SK-N-SH (cell line): ENCODE results near the gene GLCE. TPM values are rescaled to one million over a fixed set of nuclear protein-coding genes. Genes with fewer than 3 reads are reported as not detected.

Experiments used
- CTCF ChIA-PET: fragments of 300-600, 350-600 bp; formaldehyde crosslinking; extraction: SDS; loops from one replicate; lab custom pipeline; 2021; lab: Yijun Ruan, JAX
- POLR2A ChIA-PET: fragments of 350-600 bp; sonication (Branson Sonifier 250); formaldehyde crosslinking; extraction: SDS; loops from one replicate; lab custom pipeline; 2020; ENCODE audit warnings: antibody characterized with exemption, inconsistent platforms; lab: Yijun Ruan, JAX
- DNase-seq: peaks from one replicate; pipeline ENCODE4 v3.0.0; 2012
- H2AFZ ChIP-seq: fragments of 200-600 bp; sonication (generic); 2 replicates; pipeline ENCODE4 v1.8.1; 2016; ENCODE audit warnings: antibody characterized with exemption, mild to moderate bottlenecking, low read depth
- H3F3A ChIP-seq: fragments of 200-600 bp; sonication (generic); replicated peaks from 2 replicates; pipeline ENCODE3; 2016; ENCODE audit warnings: antibody characterized with exemption, mild to moderate bottlenecking; ENCODE audit not compliant: insufficient read depth
- H3K27ac ChIP-seq, 2 experiments: fragments of 200-500 bp in 1 of 2; fragments of 200-600 bp in 1 of 2; sonication (Bioruptor generic) in 1 of 2; sonication (generic), shearing (Covaris generic) in 1 of 2; 2 replicates each; pipeline versions ENCODE4 v1.5.1 to v1.6.1; 2014 to 2016; ENCODE audit warnings: low read depth in 2 of 2, inconsistent platforms in 1 of 2, low read length in 1 of 2, mild to moderate bottlenecking in 1 of 2, mixed read lengths in 1 of 2
- H3K27me3 ChIP-seq: fragments of 200-600 bp; sonication (generic), shearing (Covaris generic); 2 replicates; pipeline ENCODE4 v1.6.1; 2016; ENCODE audit warnings: mixed run types; ENCODE audit not compliant: insufficient read depth
- H3K36me3 ChIP-seq, 2 experiments: fragments of 200-500 bp in 1 of 2; fragments of 200-600 bp in 1 of 2; sonication (Bioruptor generic) in 1 of 2; sonication (generic) in 1 of 2; replicated peaks in 1 of 2; 2 replicates each; pipeline versions ENCODE3 to v1.5.1; 2014 to 2016; ENCODE audit warnings: low read length in 1 of 2, mild to moderate bottlenecking in 1 of 2; ENCODE audit not compliant: insufficient read depth in 2 of 2, control insufficient read depth in 1 of 2
- H3K4me1 ChIP-seq, 2 experiments: fragments of 200-500 bp in 1 of 2; fragments of 200-600 bp in 1 of 2; sonication (Bioruptor generic) in 1 of 2; sonication (generic), shearing (Covaris generic) in 1 of 2; 2 replicates each; pipeline versions ENCODE4 v1.5.1 to v1.6.1; 2014 to 2016; ENCODE audit warnings: low read depth in 1 of 2, low read length in 1 of 2, mixed run types in 1 of 2; ENCODE audit not compliant: insufficient read depth in 2 of 2, control insufficient read depth in 1 of 2
- H3K4me2 ChIP-seq: fragments of 200-600 bp; sonication (generic), shearing (Covaris generic); 2 replicates; pipeline ENCODE4 v1.6.1; 2017; ENCODE audit warnings: mixed run types
- H3K4me3 ChIP-seq, 2 experiments: fragments of 200-500 bp in 1 of 2; fragments of 200-600 bp in 1 of 2; sonication (Bioruptor generic) in 1 of 2; sonication (generic), shearing (Covaris generic) in 1 of 2; 2 replicates each; pipeline versions ENCODE4 v1.5.1 to v1.8.1; 2014 to 2016; ENCODE audit warnings: low read depth in 2 of 2, inconsistent platforms in 1 of 2, low read length in 1 of 2, mild to moderate bottlenecking in 1 of 2, mixed read lengths in 1 of 2, moderate library complexity in 1 of 2
- H3K79me2 ChIP-seq: fragments of 200-600 bp; sonication (generic); 2 replicates; pipeline ENCODE4 v1.8.1; 2017; ENCODE audit warnings: mild to moderate bottlenecking; ENCODE audit not compliant: insufficient read depth
- H3K9ac ChIP-seq: fragments of 200-600 bp; sonication (generic); 2 replicates; pipeline ENCODE4 v1.6.1; 2017; ENCODE audit warnings: mixed run types
- H3K9me2 ChIP-seq: fragments of 200-600 bp; sonication (generic); 2 replicates; pipeline ENCODE4 v1.6.1; 2017; ENCODE audit warnings: mixed run types
- H3K9me3 ChIP-seq: fragments of 200-600 bp; sonication (generic); 2 replicates; pipeline ENCODE4 v1.6.1; 2017; ENCODE audit warnings: mixed run types, mild to moderate bottlenecking, moderate library complexity
- H4K20me1 ChIP-seq: fragments of 200-600 bp; sonication (generic); 2 replicates; pipeline ENCODE4 v1.6.1; 2017; ENCODE audit warnings: mild to moderate bottlenecking, mixed run types; ENCODE audit not compliant: insufficient read depth
- CHD2 ChIP-seq: fragments of 150-350 bp; IDR thresholded peaks from 2 replicates; pipeline ENCODE4 v1.6.1; 2018; ENCODE audit warnings: low read length; ENCODE audit not compliant: partially characterized antibody
- ELF1 ChIP-seq: IDR thresholded peaks from 2 replicates; pipeline ENCODE4 v1.4.0; 2012
- EZH2phosphoT487 ChIP-seq: fragments of 200-600 bp; sonication (generic); IDR thresholded peaks from 2 replicates; pipeline ENCODE4 v1.6.1; 2017; ENCODE audit warnings: low read depth, mixed run types, mild to moderate bottlenecking, antibody characterized with exemption, moderate library complexity, borderline replicate concordance
- GABPA ChIP-seq: IDR thresholded peaks from 2 replicates; pipeline ENCODE4 v1.4.0; 2012; ENCODE audit warnings: low read depth, mild to moderate bottlenecking
- JUND ChIP-seq: IDR thresholded peaks from 2 replicates; pipeline ENCODE4 v1.4.0; 2012
- MXI1 ChIP-seq: IDR thresholded peaks from 2 replicates; pipeline ENCODE4 v1.6.1; 2012; ENCODE audit warnings: mild to moderate bottlenecking, low read depth, low read length, improper control_type of control experiment
- NFIC ChIP-seq: IDR thresholded peaks from 2 replicates; pipeline ENCODE4 v1.4.0; 2012; ENCODE audit warnings: borderline replicate concordance
- RAD21 ChIP-seq: IDR thresholded peaks from 2 replicates; pipeline ENCODE4 v1.6.1; 2012; ENCODE audit warnings: mild to moderate bottlenecking, low read length
- RCOR1 ChIP-seq: fragments of 150-350 bp; IDR thresholded peaks from 2 replicates; pipeline ENCODE4 v1.6.1; 2017; ENCODE audit warnings: antibody characterized with exemption, low read length
- RXRA ChIP-seq: IDR thresholded peaks from 2 replicates; pipeline ENCODE4 v1.4.0; 2012; ENCODE audit warnings: low read depth, mild to moderate bottlenecking, borderline replicate concordance
- SIN3A ChIP-seq: IDR thresholded peaks from 2 replicates; pipeline ENCODE4 v1.6.1; 2012; ENCODE audit warnings: low read depth, mild to moderate bottlenecking, low read length, moderate library complexity, borderline replicate concordance
- SMC3 ChIP-seq: IDR thresholded peaks from 2 replicates; pipeline ENCODE4 v1.6.1; 2012; ENCODE audit warnings: low read depth, low read length, improper control_type of control experiment
- TAF1 ChIP-seq: IDR thresholded peaks from 2 replicates; pipeline ENCODE4 v1.6.1; 2012; ENCODE audit warnings: low read depth, mild to moderate bottlenecking, low read length, moderate library complexity, borderline replicate concordance
- TCF12 ChIP-seq: IDR thresholded peaks from 2 replicates; pipeline ENCODE4 v1.4.0; 2012
- TEAD4 ChIP-seq: IDR thresholded peaks from 2 replicates; pipeline ENCODE4 v1.4.0; 2012; ENCODE audit warnings: mild to moderate bottlenecking, borderline replicate concordance; ENCODE audit not compliant: insufficient read depth
- YY1 ChIP-seq: IDR thresholded peaks from 2 replicates; pipeline ENCODE4 v1.4.0; 2012; ENCODE audit warnings: low read depth, mild to moderate bottlenecking
- WGBS: methylation state at CpG from one replicate; pipeline ENCODE4 v1.1.6; 2017; ENCODE audit warnings: low lambda C conversion rate; 5-methylcytosine and 5-hydroxymethylcytosine counted together
- polyA plus RNA-seq, 3 experiments: library from polyadenylated mRNA; depleted of rRNA; stranded (reverse); fragments of >200 nt; gene quantifications; 2 replicates each; pipeline ENCODE4 v1.2.3, GENCODE V29; 2012
- TF ChIP-seq, protein P1 (sequence below): IDR thresholded peaks from 2 replicates; pipeline ENCODE4 v1.4.0; 2012; ENCODE audit warnings: low read depth
- TF ChIP-seq, protein P2 (sequence below): fragments of 200-600 bp; sonication (generic); IDR thresholded peaks from 2 replicates; pipeline ENCODE4 v1.6.1; 2017; ENCODE audit warnings: antibody characterized with exemption, mild to moderate bottlenecking, moderate library complexity
- TF ChIP-seq, protein P3 (sequence below): IDR thresholded peaks from 2 replicates; pipeline ENCODE4 v1.4.0; 2012; ENCODE audit warnings: low read depth, borderline replicate concordance

Gene GLCE
- polyA plus RNA-seq, 1 of the 3 experiments (the other 2 are of a cell fraction), result 19.5 TPM

DNA sequence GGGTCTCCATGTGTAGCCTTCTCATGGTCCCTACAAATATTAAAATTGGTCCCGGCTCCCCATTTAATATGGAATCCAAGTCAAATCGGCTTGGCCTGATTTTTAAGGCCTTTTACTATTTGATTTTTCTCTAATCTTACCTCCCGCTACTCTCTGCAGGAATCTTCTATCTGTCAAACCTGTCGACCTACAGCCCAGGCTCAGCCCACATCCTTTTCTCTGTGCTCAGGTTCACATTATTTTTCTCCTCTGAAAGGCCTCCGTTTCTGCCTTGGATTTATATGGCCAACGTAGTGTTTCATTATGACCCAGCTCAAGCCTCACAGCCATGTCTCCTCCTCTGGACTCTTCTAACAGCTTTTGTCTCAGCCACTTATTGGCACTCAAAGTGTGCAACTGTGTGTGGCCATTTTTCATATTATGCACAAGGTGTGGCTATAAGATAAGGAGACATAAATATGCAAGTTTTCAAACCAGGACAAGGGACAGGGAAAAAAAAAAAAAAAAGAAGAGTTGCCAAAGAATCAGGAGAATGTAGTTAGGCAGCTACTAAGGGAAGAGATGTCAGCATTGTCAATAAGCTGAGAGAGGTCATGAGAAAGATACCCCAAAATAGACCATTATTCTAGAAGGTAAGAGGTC lies 2.1 kb upstream of the GLCE start:
- Histone ChIP-seq H3K9me2 (no peaks in the 10 kb centered on the region), H3K36me3 (no peaks in the 10 kb centered on the region), H3K4me1 (peaks cover 7 to 11% of the 10 kb centered on the region in 2 experiments; a peak in 3 of 4 replicates), H3K4me3 (no peak overlapping the region), H3K79me2 (peaks cover 26% of the 10 kb centered on the region), H4K20me1 (no peaks in the 10 kb centered on the region), H2AFZ (no peak overlapping the region), H3F3A (no peaks in the 10 kb centered on the region), H3K4me2 (no peak overlapping the region), H3K9me3 (no peaks in the 10 kb centered on the region), H3K27me3 (no peaks in the 10 kb centered on the region), H3K9ac (no peak overlapping the region), H3K27ac (no peak overlapping the region)
- POLR2A ChIA-PET, result no interaction called here
- CTCF ChIA-PET, result interaction anchor here (0.6 to 1.2 kb wide), 2 partner anchors 100 to 236 kb away, joined by 3 read pairs; no protein-coding TSS in a partner anchor
- TF ChIP-seq RCOR1 (no peak), EZH2phosphoT487 (no peak), RXRA (no peak), MXI1 (no peak), CHD2 (no peak), TEAD4 (no peak), JUND (no peak), SMC3 (no peak), NFIC (no peak), GABPA (no peak), RAD21 (no peak), SIN3A (no peak), YY1 (no peak), TAF1 (no peak), ELF1 (no peak)
- TF ChIP-seq, protein P1, sequence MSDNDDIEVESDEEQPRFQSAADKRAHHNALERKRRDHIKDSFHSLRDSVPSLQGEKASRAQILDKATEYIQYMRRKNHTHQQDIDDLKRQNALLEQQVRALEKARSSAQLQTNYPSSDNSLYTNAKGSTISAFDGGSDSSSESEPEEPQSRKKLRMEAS, result no peak
- TF ChIP-seq, protein P2, sequence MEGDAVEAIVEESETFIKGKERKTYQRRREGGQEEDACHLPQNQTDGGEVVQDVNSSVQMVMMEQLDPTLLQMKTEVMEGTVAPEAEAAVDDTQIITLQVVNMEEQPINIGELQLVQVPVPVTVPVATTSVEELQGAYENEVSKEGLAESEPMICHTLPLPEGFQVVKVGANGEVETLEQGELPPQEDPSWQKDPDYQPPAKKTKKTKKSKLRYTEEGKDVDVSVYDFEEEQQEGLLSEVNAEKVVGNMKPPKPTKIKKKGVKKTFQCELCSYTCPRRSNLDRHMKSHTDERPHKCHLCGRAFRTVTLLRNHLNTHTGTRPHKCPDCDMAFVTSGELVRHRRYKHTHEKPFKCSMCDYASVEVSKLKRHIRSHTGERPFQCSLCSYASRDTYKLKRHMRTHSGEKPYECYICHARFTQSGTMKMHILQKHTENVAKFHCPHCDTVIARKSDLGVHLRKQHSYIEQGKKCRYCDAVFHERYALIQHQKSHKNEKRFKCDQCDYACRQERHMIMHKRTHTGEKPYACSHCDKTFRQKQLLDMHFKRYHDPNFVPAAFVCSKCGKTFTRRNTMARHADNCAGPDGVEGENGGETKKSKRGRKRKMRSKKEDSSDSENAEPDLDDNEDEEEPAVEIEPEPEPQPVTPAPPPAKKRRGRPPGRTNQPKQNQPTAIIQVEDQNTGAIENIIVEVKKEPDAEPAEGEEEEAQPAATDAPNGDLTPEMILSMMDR, result no peak
- 70% methylated on average over 6 of the region's 6 CpGs for WGBS
- DNase-seq, result no peak

DNA sequence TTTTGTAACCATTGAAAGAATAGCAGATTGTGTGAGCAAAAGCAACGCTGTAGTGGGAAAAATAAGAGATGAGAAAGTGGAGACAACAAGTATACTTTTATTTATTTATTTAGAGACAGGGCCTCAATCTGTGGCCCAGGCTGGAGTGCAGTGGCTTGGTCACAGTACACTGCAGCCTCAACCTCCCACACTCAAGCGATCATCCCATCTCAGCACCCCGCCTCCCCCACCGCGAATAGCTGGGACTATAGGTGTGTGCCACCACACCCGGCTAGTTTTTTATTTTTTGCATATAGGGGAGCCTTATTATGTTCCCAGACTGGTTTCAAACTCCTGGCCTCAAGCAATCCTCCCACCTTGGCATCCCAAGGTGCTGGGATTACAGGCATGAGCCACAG lies 1.6 kb upstream of the GLCE start:
- H3K4me2 ChIP-seq, result no peak overlapping the region
- no peaks in the 10 kb centered on the region for H3F3A ChIP-seq
- H3K9ac ChIP-seq, result no peak overlapping the region
- TF ChIP-seq TCF12, result no peak
- TF ChIP-seq, protein P3, sequence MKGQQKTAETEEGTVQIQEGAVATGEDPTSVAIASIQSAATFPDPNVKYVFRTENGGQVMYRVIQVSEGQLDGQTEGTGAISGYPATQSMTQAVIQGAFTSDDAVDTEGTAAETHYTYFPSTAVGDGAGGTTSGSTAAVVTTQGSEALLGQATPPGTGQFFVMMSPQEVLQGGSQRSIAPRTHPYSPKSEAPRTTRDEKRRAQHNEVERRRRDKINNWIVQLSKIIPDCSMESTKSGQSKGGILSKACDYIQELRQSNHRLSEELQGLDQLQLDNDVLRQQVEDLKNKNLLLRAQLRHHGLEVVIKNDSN, result no peak
- TF ChIP-seq MXI1, result no peak
- no peak for TF ChIP-seq JUND
- TF ChIP-seq YY1, result no peak
- H3K79me2 ChIP-seq, result peaks cover 31% of the 10 kb centered on the region
- H3K9me3 ChIP-seq, result no peaks in the 10 kb centered on the region
- CTCF ChIA-PET, result interaction anchor here (1.2 kb wide), 1 partner anchor 235 kb away, joined by 3 read pairs; no protein-coding TSS in a partner anchor
- H3K27me3 ChIP-seq, result no peaks in the 10 kb centered on the region
- no peak for DNase-seq
- H3K4me3 ChIP-seq, result no peak overlapping the region
- WGBS, result 98% methylated on average over 6 of the region's 6 CpGs
- no peak overlapping the region for H3K27ac ChIP-seq
- H4K20me1 ChIP-seq, result no peaks in the 10 kb centered on the region
- POLR2A ChIA-PET, result no interaction called here
- no peak overlapping the region for H2AFZ ChIP-seq
- no peaks in the 10 kb centered on the region for H3K36me3 ChIP-seq
- no peaks in the 10 kb centered on the region for H3K9me2 ChIP-seq
- peaks cover 7 to 16% of the 10 kb centered on the region in 2 experiments; a peak in 3 of 4 replicates for H3K4me1 ChIP-seq
